NCI-H1092 (cell line): Measurements from ENCODE around the gene SCO1.
A peak's percentile ranks its signal among the peaks of the same experiment; 100 is the strongest.
"Not testable (repeated sequence)": the region's sequence is repeated elsewhere in the genome, so short reads cannot be mapped to it uniquely, and the experiment has no call there.

Source experiments
- DNase-seq: peaks from one replicate; lab custom pipeline; 2025; lab: John Stamatoyannopoulos, UW

Gene SCO1

DNA sequence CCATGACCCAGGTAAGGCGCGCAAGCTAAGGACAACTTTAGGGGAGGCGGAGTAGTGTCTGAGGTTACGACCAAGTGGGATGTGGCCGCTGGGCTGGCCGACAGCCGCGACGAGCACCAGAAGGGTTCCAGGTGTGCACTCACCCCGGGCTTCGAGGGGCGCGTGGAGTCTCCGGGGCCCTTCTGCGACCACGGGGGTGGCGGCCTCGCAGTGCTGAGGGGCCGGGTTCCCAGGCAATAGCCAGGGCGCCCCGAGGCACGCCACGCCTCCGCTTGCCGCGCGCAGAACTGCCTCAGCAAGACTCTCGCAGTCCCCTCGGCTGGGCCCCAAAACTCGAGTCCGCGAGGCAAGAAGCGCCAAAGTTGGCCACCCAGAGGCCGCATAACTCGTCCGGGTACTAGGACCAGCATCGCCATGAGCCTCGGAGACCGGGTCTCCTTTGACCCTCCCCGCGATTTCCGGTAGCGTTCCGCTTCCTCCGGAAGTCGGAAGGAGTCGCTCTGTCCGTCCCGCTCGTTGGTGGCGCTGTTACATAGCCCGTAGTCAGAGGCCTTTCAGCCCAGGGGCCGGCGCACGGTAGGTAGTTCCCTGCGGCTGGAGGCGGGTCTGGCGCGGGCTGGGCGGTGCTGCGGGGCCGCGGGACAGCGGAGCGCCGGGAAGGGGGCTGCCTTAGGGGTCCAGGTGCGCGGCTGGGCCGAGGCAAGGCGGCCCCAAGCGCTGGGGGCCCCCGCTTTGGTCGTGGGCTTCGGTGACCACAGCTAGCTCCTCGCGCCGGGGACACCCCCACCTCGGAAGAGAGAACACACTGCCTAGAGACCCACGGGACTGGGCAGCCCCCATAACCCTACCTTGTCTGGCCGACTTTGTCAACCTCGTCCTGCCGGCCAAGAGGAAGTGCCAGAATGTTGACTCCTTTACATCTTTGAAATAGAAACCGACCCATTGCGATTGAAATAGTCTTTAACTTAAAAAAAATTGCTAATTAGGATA is at the start of gene SCO1, which contains the start of gene ADPRM:
TSS of gene SCO1 (minus strand) at position 442 of the 990 bp plus-strand sequence. CDS start at position 416, 26 bp downstream.
TSS of gene ADPRM (plus strand) at position 503 of the 990 bp plus-strand sequence. CDS start 7,333 bp downstream, outside the sequence.
- DNase-seq = peak; percentile 85

DNA sequence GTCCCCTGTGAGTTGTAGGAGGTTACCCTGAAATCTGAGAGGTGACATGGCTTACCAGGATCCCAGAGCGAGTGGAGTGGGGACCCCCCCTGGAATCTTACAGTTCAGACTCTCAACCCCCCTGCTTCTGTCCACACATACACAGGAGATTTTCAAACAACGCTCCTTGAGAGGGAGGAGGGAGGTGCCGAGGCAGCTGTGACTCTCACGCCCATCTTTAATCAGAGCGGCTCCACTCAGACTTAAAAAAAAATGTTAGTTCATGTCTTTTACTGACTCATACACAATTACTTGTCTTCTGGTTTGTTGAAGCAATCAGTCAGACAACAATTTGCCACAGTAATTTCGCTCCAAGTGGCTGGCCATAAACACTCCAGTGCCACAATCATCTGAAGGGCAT is 47.9 kb upstream of the SCO1 start:
- no peak for DNase-seq

DNA sequence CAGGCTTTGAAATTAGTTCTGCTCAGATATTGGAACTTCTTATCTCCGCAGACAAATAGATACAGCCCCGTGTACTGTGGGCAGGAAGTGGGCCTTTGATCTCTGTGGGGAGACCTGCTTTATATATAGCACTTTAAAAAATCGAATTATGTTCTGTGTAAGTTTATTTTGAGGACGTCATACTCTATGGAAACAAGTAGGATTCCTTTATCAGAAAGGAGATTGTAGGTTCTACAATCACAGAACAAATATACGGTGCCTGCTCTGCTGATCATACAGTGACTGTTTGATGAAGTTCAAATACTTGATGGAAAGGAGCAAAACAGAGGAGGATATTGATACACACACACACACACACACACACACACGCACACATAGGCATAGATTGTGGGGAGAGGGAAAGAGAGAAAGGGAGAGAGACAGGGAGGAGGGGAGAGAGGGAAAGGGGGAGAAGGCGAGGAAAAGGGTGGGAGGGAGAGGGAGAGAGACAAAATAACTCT is 47.2 kb upstream of the SCO1 start:
- DNase-seq = no peak

DNA sequence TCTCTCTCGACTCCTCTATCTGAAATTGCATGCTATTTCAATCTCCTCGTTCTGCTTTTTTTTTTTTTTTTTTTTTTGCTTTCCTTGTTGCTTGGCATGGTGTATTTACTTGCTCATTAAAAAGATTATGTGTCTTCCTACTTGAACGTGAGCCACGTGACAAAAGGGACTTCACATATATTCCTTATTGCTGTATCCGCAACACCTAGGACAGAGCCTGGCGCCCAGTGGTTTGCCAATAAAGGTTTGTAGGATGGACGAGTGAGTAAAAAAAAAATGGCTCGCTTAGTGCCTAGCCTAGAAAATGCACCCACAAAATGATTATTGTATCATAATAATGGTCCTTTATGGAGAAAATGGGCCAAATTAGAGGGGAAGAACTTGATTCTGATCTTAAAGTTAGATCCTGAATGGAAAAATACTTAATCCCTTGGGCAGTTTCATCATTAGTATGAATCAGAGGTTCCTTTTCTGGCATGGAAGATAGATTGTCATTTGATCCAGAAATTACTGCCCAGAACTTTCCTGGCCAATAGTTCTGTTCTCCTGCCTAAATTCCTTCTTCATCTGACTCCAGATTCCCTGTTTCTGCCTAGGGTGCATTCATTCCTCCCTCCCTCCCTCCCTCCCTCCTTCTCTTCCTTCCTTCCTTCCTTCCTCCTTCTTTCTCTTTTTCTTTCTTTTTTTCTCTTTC is 46.1 kb upstream of the SCO1 start:
- no peak for DNase-seq

DNA sequence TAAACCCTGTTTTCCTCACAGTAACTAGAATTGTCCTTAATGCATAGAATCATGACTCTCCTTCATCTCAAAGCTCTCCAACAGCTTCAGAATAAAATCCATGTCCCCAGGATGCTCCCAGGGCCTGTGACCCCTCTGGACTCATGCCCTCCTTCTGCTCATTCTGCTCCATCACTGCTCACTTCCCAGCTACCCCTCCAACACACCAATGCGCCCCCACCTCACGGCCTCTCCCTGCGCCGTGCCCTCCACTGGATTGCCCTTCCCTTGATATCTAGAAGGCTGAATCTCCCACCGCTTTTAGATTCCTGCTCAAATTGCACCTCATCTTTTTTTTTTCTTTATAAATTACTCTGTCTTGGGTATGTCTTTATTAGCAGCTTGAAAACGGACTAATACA is 45.1 kb upstream of the SCO1 start:
- DNase-seq = no peak

DNA sequence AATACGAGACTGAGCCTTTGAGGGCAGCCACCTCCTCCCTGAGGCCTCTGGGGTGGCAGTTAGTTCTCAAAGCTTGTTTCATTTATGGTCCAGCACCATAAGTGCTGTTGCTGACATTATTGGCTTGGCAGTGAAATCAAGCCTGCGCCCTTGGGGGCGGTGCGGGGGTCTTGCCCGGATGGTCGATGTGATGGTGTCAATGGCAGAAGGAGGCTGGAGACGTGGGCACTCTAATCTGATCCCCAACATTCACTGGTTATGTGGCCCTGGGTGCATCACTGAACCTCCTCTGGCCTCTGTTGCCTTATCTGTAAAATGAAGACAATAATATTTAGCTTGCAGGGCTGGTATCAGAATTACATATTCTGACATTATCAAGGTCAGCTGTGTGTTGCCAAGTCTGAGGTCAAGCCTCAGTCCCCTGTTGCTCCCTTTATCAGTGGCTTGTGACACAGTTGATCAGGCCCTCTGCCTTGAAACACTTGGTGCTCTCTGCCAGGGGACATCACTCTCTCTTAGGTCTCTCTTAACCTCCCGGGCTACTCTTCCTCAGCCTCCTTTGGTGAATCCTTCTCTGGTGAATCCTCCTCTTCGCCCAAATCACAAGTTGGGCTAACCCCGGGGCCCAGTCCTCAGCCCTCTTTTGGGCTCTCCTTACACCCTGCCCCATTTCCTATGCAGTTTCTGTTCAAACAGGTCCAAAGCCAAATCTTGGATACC is 44.2 kb upstream of the SCO1 start:
- no peak for DNase-seq

DNA sequence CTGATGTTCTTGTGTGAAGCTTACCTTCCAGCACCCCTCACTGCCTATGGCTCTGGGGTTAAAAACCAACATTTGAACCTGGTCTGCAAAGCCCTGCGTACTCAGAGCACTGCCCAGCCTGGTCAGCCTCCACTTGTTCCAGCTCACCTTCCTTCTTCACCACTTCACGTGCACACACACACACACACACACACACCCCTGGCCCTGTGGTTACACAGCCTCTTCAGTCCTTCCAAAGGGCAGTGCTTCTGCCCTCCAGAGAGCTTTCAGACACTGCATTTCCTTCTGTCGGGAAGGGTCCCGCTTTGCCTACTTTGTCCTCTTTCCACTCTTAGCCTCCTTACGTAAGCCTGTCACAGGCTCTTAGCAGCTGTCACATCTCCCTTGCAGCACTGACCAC is 42.1 kb upstream of the SCO1 start:
- DNase-seq = no peak

DNA sequence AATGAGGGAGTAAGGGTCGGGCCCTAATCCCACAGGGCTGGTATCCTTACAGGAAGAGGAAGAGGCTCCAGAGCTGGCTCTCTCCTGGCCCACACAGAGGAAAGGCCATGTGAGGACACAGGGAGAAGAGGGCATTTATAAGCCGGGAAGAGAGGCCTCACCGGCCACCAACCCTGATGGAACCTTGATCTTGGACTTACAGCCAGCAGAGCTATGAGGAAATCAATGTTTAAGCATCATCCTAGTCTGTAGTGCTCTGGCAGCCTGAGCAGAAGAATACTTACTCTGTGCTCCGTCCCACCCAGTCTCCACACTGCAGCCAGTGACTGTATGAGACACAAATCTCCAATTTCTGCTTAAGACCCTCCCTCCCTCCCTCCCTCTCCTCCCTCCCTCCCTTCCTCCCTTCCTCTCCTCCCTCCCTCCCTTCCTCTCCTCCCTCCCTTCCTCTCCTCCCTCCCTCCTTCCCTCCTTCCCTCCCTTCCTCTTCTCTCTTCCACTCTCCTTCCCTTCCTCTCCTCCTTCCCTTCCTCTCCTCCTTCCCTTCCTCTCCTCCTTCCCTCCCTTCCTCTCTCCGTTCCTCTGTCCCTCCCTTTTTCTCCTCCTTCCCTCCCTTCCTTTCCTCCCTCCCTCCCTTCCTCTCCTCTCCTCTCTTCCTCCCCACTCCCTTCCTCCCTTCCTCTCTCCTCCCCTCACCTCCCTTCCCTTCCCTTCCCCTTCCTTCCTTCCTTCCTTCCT is 41.4 kb upstream of the SCO1 start:
- DNase-seq = no peak

DNA sequence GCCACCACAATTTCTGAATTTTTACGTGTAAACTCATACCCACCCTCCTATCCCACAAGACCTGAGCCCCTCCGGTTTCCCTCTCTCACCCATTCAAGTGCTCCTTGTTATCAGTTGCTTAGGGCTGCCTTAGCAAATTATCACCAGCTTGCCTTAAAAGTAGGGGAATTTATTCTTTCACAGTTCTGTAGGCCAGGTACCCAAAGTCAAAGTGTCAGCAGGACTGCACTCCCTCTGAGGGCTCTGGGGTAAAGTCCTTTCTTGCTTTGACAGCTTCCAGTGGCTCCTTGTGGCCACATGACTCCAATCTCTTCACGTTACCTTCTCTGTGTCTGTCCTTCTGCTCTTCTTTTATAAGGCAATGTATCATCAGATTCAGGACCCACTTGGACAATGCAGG is 40.4 kb upstream of the SCO1 start:
- no peak for DNase-seq

DNA sequence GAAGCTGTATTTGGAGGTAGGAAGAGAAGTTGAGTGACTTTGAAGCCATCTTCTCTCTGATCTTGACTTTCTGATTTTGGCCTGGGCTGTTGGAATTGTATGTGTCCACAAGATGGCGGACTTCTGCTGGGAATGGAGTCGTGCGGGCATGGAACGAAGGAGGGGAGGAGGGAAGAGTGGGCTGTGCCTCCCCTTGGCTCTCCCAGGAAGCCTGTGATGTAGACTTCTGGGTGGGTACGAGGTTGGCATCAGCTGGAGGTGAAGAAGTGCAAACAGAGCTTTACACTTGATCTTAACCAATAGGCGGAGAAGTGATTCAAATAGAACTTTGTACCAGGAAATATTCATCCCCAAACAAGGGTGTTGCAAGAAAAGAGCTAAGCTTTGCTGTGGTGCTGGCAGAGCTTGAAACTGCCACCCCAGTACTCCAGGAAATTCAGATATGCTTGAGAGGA is 39.9 kb upstream of the SCO1 start:
- no peak for DNase-seq

DNA sequence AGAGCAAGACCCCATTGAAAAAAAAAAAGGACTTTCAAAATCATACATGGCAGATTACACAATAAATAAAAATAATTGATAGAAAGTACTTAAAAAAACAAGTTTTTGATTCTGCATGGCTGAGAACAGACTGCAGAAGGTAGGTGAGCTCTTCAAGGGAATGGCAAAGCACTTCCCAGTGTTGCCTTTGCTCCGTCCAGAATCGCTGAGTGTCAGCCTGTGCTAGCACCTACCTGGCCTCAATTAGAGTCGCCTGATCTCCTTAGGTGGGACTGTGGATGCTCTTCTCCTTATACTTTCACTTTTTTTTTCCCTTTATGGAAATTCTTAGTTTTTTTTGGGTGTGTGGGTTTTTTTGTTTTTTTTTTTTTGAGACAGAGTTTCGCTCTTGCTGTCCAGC is 38.5 kb upstream of the SCO1 start:
- no peak for DNase-seq

DNA sequence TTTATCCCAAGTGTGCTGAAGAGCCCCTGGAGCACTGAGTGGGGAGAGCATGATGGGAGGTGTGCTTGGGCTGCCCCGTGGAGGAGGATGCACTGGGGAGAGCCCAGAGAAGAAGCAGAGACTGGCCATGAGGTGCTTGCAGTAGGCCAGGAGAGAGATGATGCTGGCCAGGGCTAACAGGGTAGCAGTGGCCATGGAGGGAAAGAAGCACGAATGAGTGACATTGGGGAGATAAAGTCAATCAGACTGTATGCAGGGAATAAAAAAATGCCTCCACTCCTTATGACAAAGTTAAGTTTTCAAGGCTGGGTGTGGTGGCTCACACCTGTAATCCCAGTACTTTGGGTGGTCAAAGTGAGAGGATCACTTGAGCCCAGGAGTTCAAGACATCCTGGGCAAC is 37.9 kb upstream of the SCO1 start:
- no peak for DNase-seq

DNA sequence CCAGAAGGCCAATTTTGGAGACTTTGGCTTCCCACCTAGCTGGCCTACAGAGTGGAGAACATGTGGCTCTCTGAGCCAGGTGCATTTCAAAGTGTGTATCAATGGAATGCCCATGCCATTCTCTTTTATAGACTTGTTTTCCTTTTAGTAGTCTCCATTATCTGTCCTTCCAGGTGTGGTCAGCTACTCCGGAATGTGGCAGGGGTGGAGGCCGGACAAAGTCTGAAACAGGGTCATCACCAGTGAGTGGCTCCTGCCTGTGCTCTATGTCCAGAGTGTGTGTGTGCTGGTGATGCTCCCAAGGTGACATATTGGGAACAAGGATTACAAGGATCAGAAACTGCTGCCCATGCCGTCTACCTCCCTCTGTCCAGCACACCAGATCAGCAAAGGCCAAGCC is 36.3 kb upstream of the SCO1 start:
- no peak for DNase-seq

DNA sequence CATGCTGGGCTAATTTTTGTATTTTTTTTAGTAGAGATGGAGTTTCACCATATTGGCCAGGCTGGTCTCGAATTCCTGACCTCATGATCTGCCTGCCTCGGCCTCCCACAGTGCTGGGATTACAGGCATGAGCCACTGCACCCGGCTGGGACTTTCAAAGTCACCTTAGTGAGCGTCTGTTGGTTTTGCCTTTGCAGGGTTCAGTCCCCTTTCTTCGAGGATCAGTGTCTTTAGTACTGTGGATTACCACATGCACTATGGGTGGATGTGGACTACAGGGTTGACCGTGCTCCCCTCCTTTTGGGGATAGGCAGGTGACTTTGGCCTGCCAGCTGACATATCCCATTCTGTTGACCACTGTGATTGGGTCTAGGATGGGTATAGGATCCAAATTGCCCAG is 34.8 kb upstream of the SCO1 start:
- not testable (repeated sequence) for DNase-seq

DNA sequence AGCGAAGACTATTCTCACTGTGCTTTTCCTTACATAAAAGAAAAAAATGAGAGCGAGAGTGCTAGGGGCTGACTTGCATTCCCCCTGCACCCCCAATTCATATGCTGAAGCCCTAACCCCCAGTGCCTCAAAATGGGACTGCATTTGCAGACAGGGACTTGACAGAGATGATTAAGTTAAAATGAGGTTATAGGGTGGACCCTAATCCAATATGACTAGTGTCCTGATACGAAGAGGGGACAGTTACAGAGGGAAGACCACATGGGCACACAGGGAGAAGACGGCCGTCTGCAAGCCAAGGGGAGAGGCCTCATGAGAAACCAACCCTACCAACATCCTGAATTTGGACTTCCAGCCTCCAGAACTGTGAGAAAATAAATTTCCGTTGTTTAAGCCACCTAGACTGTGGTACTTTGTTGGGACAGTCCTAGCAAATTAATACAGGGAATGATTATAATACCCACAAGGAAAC is 34.1 kb upstream of the SCO1 start:
- no peak for DNase-seq

DNA sequence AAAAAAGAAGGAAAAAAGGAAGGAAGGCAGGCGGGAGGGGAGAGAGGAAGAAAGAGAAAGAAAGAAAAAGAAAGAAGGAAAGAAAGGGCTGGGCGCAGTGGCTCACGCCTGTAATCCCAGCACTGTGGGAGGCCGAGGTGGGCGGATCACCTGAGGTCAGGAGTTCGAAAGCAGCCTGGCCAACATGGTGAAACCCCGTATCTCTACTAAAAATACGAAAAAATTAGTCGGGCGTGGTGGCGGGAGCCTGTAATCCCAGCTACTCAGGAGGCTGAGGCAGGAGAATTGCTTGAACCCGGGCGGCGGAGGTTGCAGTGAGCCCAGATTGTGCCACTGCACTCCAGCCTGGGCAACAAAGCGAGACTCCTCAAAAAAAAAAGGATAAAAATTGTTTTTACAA is 32.9 kb upstream of the SCO1 start:
- not testable (repeated sequence) for DNase-seq

DNA sequence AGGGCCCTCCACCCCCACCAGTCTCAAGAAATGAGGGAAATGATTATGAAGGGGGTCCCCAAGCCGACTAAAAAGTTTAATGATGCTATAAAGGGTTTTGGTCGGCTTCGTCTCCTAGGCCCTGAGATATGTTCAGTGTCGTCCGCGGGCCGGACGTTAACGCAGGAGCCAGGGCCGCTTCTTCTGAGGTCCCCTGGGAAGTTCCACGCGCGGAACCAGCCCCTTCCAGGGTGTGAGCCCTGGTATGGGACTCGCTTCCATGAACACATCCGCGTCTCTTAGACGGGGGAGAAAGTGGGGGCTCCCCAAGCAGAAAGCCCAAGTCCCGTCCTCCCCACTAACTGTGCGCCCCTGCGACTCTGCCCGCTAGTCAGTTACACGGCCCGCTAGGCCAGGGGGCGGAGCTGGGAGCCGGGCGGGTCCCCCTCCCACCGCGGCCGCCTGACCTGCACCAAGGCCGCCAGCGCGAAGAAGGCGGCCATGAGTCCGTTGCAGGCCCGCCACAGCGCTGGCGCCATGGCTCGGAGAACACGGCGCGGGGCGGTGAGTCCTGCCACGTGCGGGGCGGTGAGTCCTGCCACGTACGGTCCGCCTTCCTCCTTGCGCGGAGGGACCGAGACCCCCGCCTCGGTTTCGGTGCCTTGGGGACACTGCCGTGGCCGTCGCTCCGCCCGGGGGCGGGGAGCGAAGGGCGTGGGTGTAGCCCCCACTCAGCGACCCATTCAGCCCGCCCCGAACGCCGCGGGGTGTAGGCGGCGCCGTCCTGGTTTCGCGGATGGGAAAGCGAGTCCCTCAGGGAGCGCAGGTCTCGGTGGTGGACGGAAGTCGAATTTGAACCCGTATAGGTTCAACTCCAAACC is 32.2 kb upstream of the SCO1 start, which contains the start of gene TMEM220:
TSS of gene TMEM220 (minus strand) at position 690 of the 860 bp plus-strand sequence. CDS start at position 518, 172 bp downstream.
- DNase-seq = peak; percentile 6

DNA sequence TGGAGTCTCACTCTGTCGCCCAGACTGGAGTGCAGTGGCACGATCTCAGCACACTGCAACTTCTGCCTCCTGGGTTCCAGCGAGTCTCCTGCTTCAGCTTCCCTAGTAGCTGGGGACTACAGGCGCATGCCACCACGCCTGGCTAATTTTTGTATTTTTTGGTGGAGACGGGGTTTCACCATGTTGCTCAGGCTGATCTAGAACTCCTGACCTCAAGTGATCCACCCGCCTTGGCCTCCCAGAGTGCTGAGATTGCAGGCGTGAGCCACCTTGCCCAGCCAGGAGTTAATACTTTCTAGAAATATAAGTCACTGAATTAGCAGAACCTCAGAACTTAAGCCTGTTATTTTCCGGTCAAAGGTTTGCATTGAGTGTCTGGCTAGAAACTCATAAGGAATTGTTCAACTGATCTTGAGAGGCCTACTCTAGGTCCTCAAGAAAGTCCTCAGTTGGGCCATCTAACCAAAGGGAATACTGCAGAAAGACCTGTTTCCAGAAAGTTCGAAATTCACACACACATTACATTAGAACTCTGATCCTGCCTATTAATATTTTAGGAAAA is 31.1 kb upstream of the SCO1 start:
- DNase-seq = no peak

DNA sequence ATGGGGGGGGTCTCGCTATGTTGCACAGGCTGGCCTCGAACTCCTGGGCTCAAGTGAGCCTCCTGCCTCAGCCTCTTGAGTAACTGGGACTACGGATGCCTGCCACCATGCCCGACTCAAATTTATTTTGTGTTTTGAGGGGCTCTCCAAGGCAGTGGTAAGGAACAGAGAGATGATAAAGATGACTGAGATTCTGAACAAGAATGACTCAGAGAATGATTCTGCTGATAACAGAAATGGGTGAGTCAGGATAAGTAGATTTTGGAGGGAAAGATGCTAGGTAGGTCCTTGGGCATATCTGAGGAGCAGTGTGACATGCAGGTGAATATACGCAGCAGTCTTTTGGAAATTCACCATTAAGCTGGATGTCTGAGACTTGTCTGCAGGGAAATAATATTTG is 29.9 kb upstream of the SCO1 start:
- no peak for DNase-seq

DNA sequence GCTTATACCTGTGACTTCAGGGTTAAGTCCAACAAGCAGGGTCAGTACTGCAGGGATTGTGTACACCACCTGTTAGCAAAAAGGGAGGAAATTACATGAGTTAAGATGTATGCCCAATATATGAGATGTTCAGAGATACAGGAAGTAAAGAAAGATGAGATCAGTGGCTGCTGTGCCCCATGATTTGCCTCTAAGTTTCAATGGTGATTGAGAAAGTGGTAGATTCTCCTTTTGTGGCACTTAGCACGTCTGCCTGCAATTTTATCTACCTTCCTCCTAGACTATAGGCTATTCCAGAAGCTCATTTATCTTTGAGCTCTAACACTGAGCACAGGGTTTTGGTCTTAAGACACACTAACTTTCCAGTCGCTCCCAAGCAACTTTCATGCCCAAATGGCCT is 28.9 kb upstream of the SCO1 start:
- DNase-seq = no peak
